T-cell (primary cell): ENCODE data around the gene SYCP2. TPM values are rescaled to one million over a fixed set of nuclear protein-coding genes. Genes with fewer than 3 reads are reported as not detected.

ENCODE experiments used
- ATAC-seq, 4 experiments: fragments of 200-7000 bp in 3 of 4; fragments of 150-1000 bp in 1 of 4; cut with Tn5 transposase; replicated peaks in 1 of 4; 1 replicate in 3 of 4; 2 replicates in 1 of 4; pipeline ENCODE4 v1.10.0; 2021; ENCODE audit warnings: moderate library complexity in 3 of 4, mild to moderate bottlenecking in 2 of 4, moderate number of reproducible peaks in 1 of 4
- CTCF ChIA-PET, 2 donors: fragments of 300-600 bp; sonication (Branson Sonifier 250); formaldehyde crosslinking; loops; one replicate each; lab custom pipeline; 2022; ENCODE audit warnings: antibody characterized with exemption in 2 of 2; lab: Charles Lee
- POLR2A ChIA-PET, 2 donors: fragments of 300-600 bp; sonication (Branson Sonifier 250); formaldehyde crosslinking; loops; one replicate each; lab custom pipeline; 2022; ENCODE audit warnings: antibody characterized with exemption in 2 of 2; lab: Charles Lee
- DNase-seq, 35 experiments: peaks; one replicate each; pipeline versions ENCODE4 v3.0.0 to v3.0.0-alpha.2; 2013 to 2023
- H3K27ac ChIP-seq: one replicate; pipeline ENCODE4 v1.5.1; 2013; ENCODE audit warnings: low read length
- H3K27me3 ChIP-seq, 2 experiments: replicated peaks in 1 of 2; 1 replicate in 1 of 2; 2 replicates in 1 of 2; pipeline versions ENCODE4 v1.6.1 to v1.7.0; 2013; ENCODE audit warnings: low read length in 1 of 2, mixed read lengths in 1 of 2; ENCODE audit not compliant: control insufficient read depth in 2 of 2, insufficient read depth in 2 of 2; ENCODE audit errors: extremely low read depth in 1 of 2
- H3K36me3 ChIP-seq, 2 donors: 1 replicate in 1 of 2; 2 replicates in 1 of 2; pipeline versions ENCODE4 v1.6.1 to v1.7.0; 2013; ENCODE audit warnings: low read length in 1 of 2; ENCODE audit not compliant: control insufficient read depth in 2 of 2, insufficient read depth in 1 of 2; ENCODE audit errors: extremely low read depth in 1 of 2
- H3K4me1 ChIP-seq, 2 experiments: 1 replicate in 1 of 2; 2 replicates in 1 of 2; pipeline versions ENCODE4 v1.6.1 to v1.7.0; 2013; ENCODE audit warnings: low read length in 2 of 2, mixed read lengths in 1 of 2; ENCODE audit not compliant: insufficient read depth in 2 of 2, control insufficient read depth in 1 of 2; ENCODE audit errors: extremely low read depth in 1 of 2
- H3K4me3 ChIP-seq, 2 donors: 1 replicate in 1 of 2; 2 replicates in 1 of 2; pipeline versions ENCODE4 v1.5.1 to v1.7.0; 2013; ENCODE audit warnings: mild to moderate bottlenecking in 2 of 2, low read length in 1 of 2, moderate library complexity in 1 of 2; ENCODE audit not compliant: control insufficient read depth in 1 of 2; ENCODE audit errors: extremely low read depth in 1 of 2
- H3K9me3 ChIP-seq: 2 replicates; pipeline ENCODE4 v1.7.0; 2013
- H3K27ac Mint-ChIP-seq, 2 donors: one replicate each; pipeline ENCODE4 v1.8.0; 2020 to 2021; ENCODE audit warnings: mild to moderate bottlenecking in 2 of 2, mixed read lengths in 2 of 2
- H3K27me3 Mint-ChIP-seq, 2 donors: one replicate each; pipeline ENCODE4 v1.8.0; 2021 to 2022; ENCODE audit warnings: mixed read lengths in 2 of 2
- H3K36me3 Mint-ChIP-seq: one replicate; pipeline ENCODE4 v1.8.0; 2021; ENCODE audit warnings: mixed read lengths
- H3K4me1 Mint-ChIP-seq, 3 donors: one replicate each; pipeline ENCODE4 v1.8.0; 2020 to 2022; ENCODE audit warnings: mixed read lengths in 3 of 3, mild to moderate bottlenecking in 1 of 3
- H3K4me3 Mint-ChIP-seq, 3 donors: one replicate each; pipeline ENCODE4 v1.8.0; 2020 to 2022; ENCODE audit warnings: mild to moderate bottlenecking in 3 of 3, mixed read lengths in 3 of 3, moderate library complexity in 3 of 3
- H3K9me3 Mint-ChIP-seq, 3 donors: one replicate each; pipeline ENCODE4 v1.8.0; 2020 to 2022; ENCODE audit warnings: mixed read lengths in 3 of 3
- WGBS: methylation state at CpG from one replicate; pipeline ENCODE4 v1.1.5; 2013; ENCODE audit warnings: missing lambda C conversion rate; ENCODE audit not compliant: insufficient coverage; 5-methylcytosine and 5-hydroxymethylcytosine counted together
- total RNA-seq, 35 experiments: library from RNA in 6 of 35; stranded (reverse) in 6 of 35; fragments of 120-200 nt in 1 of 35; gene quantifications; one replicate each; pipeline versions ENCODE4 v1.2.1 to v1.2.4 and lab custom pipeline; 2013 to 2026

SYCP2 gene
- total RNA-seq, 5 donors from 2014 or later (not counting 1 experiment from before 2014, with no cell fraction given) = 3.0 to 6.0 (median 3.8) TPM

GRCh38 chr20:59850018-59850641 is 83.3 kb downstream of the SYCP2 start:
- H3K27me3 Mint-ChIP-seq = peaks cover 0 to 3% of the 10 kb centered on the region in 2 donors
- H3K36me3 Mint-ChIP-seq = no peaks in the 10 kb centered on the region
- ATAC-seq (no peak), DNase-seq (peak in 1 of 35 experiments; percentile 18)
- no peaks in the 10 kb centered on the region for H3K9me3 Mint-ChIP-seq
- POLR2A ChIA-PET = no interaction called here
- no peak overlapping the region for H3K27ac Mint-ChIP-seq
- CTCF ChIA-PET = interaction anchor here in 1 of 2 donors (0.6 kb wide), 1 partner anchor 12 kb away, joined by 3 read pairs; no protein-coding TSS in a partner anchor
- no peaks in the 10 kb centered on the region for H3K9me3 ChIP-seq
- WGBS = no CpG with 5 or more reads among the region's 7 CpGs
- H3K4me3 Mint-ChIP-seq = no peak overlapping the region
- no peaks in the 10 kb centered on the region for H3K27me3 ChIP-seq
- no peaks in the 10 kb centered on the region for H3K4me1 Mint-ChIP-seq
- no peaks in the 10 kb centered on the region for H3K4me1 ChIP-seq
- H3K27ac ChIP-seq = no peak overlapping the region
- no peaks in the 10 kb centered on the region for H3K36me3 ChIP-seq
- H3K4me3 ChIP-seq = no peak overlapping the region

DNA sequence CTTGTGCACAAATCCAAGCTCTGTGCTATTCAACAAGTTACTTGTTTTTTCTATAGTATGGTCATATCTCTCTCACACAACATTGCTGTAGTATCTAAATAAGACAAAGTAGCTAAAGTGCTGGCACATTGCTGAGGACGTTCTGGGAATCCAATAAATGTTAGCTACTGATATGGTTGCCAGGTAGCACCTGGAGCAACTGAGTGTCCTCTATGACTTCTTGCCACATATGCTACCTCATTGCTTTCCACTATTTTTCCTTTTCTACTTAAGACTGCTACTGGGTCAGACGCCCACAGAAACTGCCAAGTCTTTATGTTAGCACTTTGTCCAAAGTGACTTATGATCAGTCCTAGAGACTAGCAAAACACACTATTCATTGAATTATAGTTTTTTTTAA is 85.3 kb downstream of the SYCP2 start:
- Histone ChIP-seq H3K27ac (no peak overlapping the region), H3K4me1 (no peaks in the 10 kb centered on the region), H3K27me3 (no peaks in the 10 kb centered on the region), H3K9me3 (no peaks in the 10 kb centered on the region), H3K36me3 (no peaks in the 10 kb centered on the region), H3K4me3 (no peak overlapping the region)
- ChIA-PET POLR2A (no interaction called here), CTCF (no interaction called here)
- Mint-ChIP-seq H3K27me3 (peaks cover 0 to 6% of the 10 kb centered on the region in 2 donors), H3K27ac (no peak overlapping the region), H3K36me3 (no peaks in the 10 kb centered on the region), H3K9me3 (no peaks in the 10 kb centered on the region), H3K4me1 (no peaks in the 10 kb centered on the region), H3K4me3 (no peak overlapping the region)
- no peak for ATAC-seq
- WGBS = no CpG with 5 or more reads among the region's 2 CpGs
- no peak for DNase-seq

DNA sequence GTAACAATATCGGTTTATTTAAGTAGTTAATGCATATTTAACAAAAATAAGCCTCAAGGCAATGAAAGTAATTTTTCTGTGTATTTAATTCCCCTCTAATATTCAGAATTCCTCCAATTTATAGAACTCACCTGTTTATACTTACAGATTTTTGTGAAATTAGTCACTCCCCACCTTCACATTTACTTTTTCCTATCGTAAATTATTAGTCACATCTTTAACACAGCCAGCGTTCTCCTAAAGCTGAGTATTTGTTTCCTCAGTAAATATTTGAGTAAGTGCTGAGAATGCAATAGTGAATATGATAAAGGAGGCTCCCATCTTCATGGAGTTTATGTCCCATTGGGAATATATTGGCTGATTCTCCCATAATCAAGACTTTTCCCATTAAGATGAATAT is 88.0 kb downstream of the SYCP2 start:
- H3K27ac Mint-ChIP-seq = no peak overlapping the region
- ChIA-PET POLR2A (no interaction called here), CTCF (no interaction called here)
- no peaks in the 10 kb centered on the region for H3K4me1 Mint-ChIP-seq
- no peak overlapping the region for H3K4me3 Mint-ChIP-seq
- no peak for ATAC-seq
- peaks cover 0 to 23% of the 10 kb centered on the region in 2 donors for H3K27me3 Mint-ChIP-seq
- peaks cover 0 to 3% of the 10 kb centered on the region in 2 experiments for H3K27me3 ChIP-seq
- no peaks in the 10 kb centered on the region for H3K36me3 ChIP-seq
- H3K9me3 Mint-ChIP-seq = no peaks in the 10 kb centered on the region
- H3K36me3 Mint-ChIP-seq = no peaks in the 10 kb centered on the region
- WGBS = no CpG with 5 or more reads among the region's 3 CpGs
- H3K9me3 ChIP-seq = no peaks in the 10 kb centered on the region
- no peak overlapping the region for H3K4me3 ChIP-seq
- no peak overlapping the region for H3K27ac ChIP-seq
- DNase-seq = no peak
- no peaks in the 10 kb centered on the region for H3K4me1 ChIP-seq

- no peaks in the 10 kb centered on the region for H3K9me3 Mint-ChIP-seq
- 67% methylated on average over 2 of the region's 5 CpGs for WGBS
- H3K4me1 Mint-ChIP-seq = peaks cover 0 to 5% (median 0%) of the 10 kb centered on the region in 3 donors
- Histone ChIP-seq H3K9me3 (no peaks in the 10 kb centered on the region), H3K36me3 (no peaks in the 10 kb centered on the region), H3K27me3 (peaks cover 6 to 19% of the 10 kb centered on the region in 2 experiments), H3K27ac (no peak overlapping the region), H3K4me1 (no peaks in the 10 kb centered on the region), H3K4me3 (no peak overlapping the region)
- H3K4me3 Mint-ChIP-seq = no peak overlapping the region
- POLR2A ChIA-PET = no interaction called here
- peaks cover 24 to 43% of the 10 kb centered on the region in 2 donors for H3K27me3 Mint-ChIP-seq
- DNase-seq (no peak), ATAC-seq (no peak)
- H3K27ac Mint-ChIP-seq = no peak overlapping the region
- H3K36me3 Mint-ChIP-seq = no peaks in the 10 kb centered on the region
- CTCF ChIA-PET = no interaction called here
Measured at GRCh38 chr20:59839400-59839799, 94.0 kb downstream of the SYCP2 start.

DNA sequence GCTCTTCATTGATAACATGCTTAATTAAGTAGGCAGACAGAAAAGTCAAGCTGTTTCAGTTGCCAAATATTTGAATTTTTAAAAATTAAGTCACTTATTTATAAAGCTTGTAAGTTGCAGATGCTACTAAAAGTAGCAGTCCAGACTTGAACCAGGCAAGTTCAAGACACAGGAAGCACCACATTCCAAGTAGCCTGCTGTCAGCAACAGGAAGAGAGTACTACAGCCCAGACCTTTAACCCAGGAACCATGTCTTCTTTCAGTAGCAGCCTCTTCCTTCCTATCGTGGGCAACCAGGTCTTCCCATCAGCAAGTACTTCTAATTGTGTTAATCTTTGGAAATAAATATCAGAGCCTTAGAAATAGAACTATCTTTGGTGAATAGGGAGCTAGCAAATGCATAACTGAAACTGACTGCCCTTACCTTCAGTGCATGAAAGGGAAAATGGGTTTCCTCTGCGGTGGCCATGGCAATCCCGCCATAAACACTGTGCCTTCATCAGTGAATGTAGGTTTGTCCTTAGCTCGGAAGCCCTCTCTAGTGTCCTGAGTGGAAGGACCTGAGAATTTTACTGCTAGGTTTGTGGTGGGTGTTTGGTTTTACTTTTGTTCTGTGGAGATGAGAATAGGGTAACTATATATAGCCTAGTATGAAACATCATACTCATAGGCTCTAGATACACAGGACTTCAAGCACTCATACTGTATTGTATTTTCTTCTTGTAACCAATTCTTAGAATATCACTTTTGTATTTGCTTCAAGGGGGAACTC is 95.6 kb downstream of the SYCP2 start:
- DNase-seq (no peak), ATAC-seq (no peak)
- Mint-ChIP-seq H3K4me1 (peaks cover 0 to 5% (median 0%) of the 10 kb centered on the region in 3 donors), H3K27ac (no peak overlapping the region), H3K4me3 (no peak overlapping the region), H3K36me3 (no peaks in the 10 kb centered on the region), H3K9me3 (no peaks in the 10 kb centered on the region), H3K27me3 (peaks cover 33 to 45% of the 10 kb centered on the region in 2 donors)
- no peak overlapping the region for H3K4me3 ChIP-seq
- ChIA-PET POLR2A (no interaction called here), CTCF (no interaction called here)
- H3K4me1 ChIP-seq = no peaks in the 10 kb centered on the region
- whole genome bisulfite sequencing = no CpG with 5 or more reads among the region's 4 CpGs
- H3K36me3 ChIP-seq = no peaks in the 10 kb centered on the region
- H3K9me3 ChIP-seq = no peaks in the 10 kb centered on the region
- H3K27ac ChIP-seq = no peak overlapping the region
- H3K27me3 ChIP-seq = peaks cover 6 to 32% of the 10 kb centered on the region in 2 experiments

DNA sequence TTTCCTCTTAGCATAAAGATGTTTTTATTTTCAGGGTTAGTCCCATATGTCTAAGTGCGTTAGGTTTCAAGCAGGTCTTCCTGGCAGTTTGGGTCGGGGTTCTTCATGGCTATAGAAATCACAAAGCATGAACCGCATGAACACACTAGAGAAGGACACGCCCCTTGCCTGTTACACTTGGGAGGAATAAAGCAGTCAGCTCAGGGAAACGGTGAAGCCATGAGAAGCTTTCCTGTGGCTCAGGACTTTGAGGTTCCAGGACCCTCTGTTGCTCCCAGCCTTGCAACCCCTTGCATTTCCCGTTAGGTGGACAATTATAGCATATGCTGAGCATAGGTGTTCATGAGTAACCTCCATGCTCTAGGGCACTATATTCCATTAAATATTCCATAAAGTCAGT is 96.7 kb downstream of the SYCP2 start:
- H3K4me3 ChIP-seq = no peak overlapping the region
- DNase-seq = no peak
- H3K4me1 ChIP-seq = no peaks in the 10 kb centered on the region
- no peak overlapping the region for H3K27ac Mint-ChIP-seq
- ATAC-seq = no peak
- peaks cover 0 to 5% (median 0%) of the 10 kb centered on the region in 3 donors for H3K4me1 Mint-ChIP-seq
- 61% methylated on average over 4 of the region's 6 CpGs for WGBS
- H3K36me3 ChIP-seq = no peaks in the 10 kb centered on the region
- ChIA-PET CTCF (no interaction called here), POLR2A (no interaction called here)
- no peak overlapping the region for H3K27ac ChIP-seq
- H3K27me3 ChIP-seq = peaks cover 3 to 38% of the 10 kb centered on the region in 2 experiments
- H3K9me3 Mint-ChIP-seq = no peaks in the 10 kb centered on the region
- no peaks in the 10 kb centered on the region for H3K36me3 Mint-ChIP-seq
- no peak overlapping the region for H3K4me3 Mint-ChIP-seq
- no peaks in the 10 kb centered on the region for H3K9me3 ChIP-seq
- peaks cover 35 to 36% of the 10 kb centered on the region in 2 donors for H3K27me3 Mint-ChIP-seq
